ENCODE data around the gene WDR82. TPM values are rescaled to one million over a fixed set of nuclear protein-coding genes. Genes with fewer than 3 reads are reported as not detected.

Gene WDR82
- total and polyA plus RNA-seq, 2 of the 8 experiments (the other 6 are each of a cell fraction or from before 2014, with no cell fraction given) = 33.5 to 82.7 TPM

- H3K23ac ChIP-seq (ENCODE audit: insufficient read length) = no peak overlapping the region
- peaks cover 15 to 42% (median 28%) of the 10 kb centered on the region in 4 experiments for H3K4me1 ChIP-seq (replicated peaks in 1 of 4; ENCODE audit: control insufficient read depth in 3 of 4, insufficient read depth in 4 of 4, low read length in 3 of 4)
- peak overlapping the region; percentile 88 for H4K8ac ChIP-seq (ENCODE audit: extremely low read depth, insufficient read depth, low read length)
- no peak overlapping the region; the same call in 1 of the 2 replicates for H2BK20ac ChIP-seq (ENCODE audit: low read length)
- peak overlapping the region; percentile 88; the same call in 1 of the 2 replicates for H2BK15ac ChIP-seq (ENCODE audit: low read length)
- H3K4me3 ChIP-seq (ENCODE audit: extremely low read depth in 1 of 4, insufficient read depth in 2 of 4, low read depth in 3 of 4, low read length in 4 of 4) = peak overlapping the region; percentile 72 to 95 (median 91); a peak in 3 of 8 replicates
- H2BK5ac ChIP-seq (ENCODE audit: low read depth, low read length) = peak overlapping the region; percentile 96; the same call in 1 of the 2 replicates
- no peak overlapping the region for H2BK120ac ChIP-seq (replicated peaks; ENCODE audit: low read depth, low read length)
- H3K56ac ChIP-seq (replicated peaks; ENCODE audit: insufficient read length, low read depth, low read length) = no peak overlapping the region
- H3K27ac ChIP-seq (ENCODE audit: low read depth, low read length) = peak overlapping the region; percentile 5; the same call in 1 of the 2 replicates
- 61% methylated on average over 7 of the region's 8 CpGs; no CpG with 5 or more reads in 1 of the 2 experiments for WGBS, 2 experiments (ENCODE audit: extremely low coverage in 1 of 2, insufficient coverage in 1 of 2, insufficient read length in 1 of 2, insufficient replicate concordance in 2 of 2, low coverage in 1 of 2, low lambda C conversion rate in 2 of 2, missing lambda C conversion rate in 1 of 2)
- H4K20me1 ChIP-seq (replicated peaks in 1 of 2; ENCODE audit: control insufficient read depth in 1 of 2, insufficient read depth in 2 of 2, low read length in 2 of 2) = peaks cover 4 to 7% of the 10 kb centered on the region in 2 experiments
- H3K9ac ChIP-seq (replicated peaks in 1 of 4; ENCODE audit: extremely low read depth in 1 of 4, low read depth in 3 of 4, low read length in 3 of 4) = no peak overlapping the region
- H2AFZ ChIP-seq (ENCODE audit: low read length) = no peak overlapping the region
- H4K91ac ChIP-seq (replicated peaks; ENCODE audit: insufficient read length, low read length) = peak overlapping the region; percentile 97
- peaks cover 9% of the 10 kb centered on the region for H3K23me2 ChIP-seq (ENCODE audit: low read depth, low read length)
- peak overlapping the region; percentile 28 for H4K5ac ChIP-seq (ENCODE audit: insufficient read length, low read depth, low read length)
- no peaks in the 10 kb centered on the region for H3K36me3 ChIP-seq (ENCODE audit: control insufficient read depth in 2 of 4, insufficient read depth in 4 of 4, low read length in 3 of 4)
- peak overlapping the region; percentile 80 for H3K18ac ChIP-seq (ENCODE audit: extremely low read depth, low read length)
- DNase-seq (ENCODE audit: low read depth in 1 of 2, low spot score in 2 of 2) = peak in 1 of 2 experiments; percentile 63
- H2BK12ac ChIP-seq (ENCODE audit: low read depth, low read length) = no peak overlapping the region
- H3K4ac ChIP-seq (replicated peaks; ENCODE audit: insufficient read length, low read depth, low read length) = no peak overlapping the region
- H3K79me1 ChIP-seq (ENCODE audit: low read depth, low read length) = peaks cover 15% of the 10 kb centered on the region
- TF ChIP-seq TAF1 (IDR thresholded peaks at IDR 0.05; ENCODE audit: low read depth, low read length) = 0 out of 2 replicates have a peak, but pooled peaks have one; percentile 30
- no peak for TF ChIP-seq MAX (IDR thresholded peaks at IDR 0.05)
- no peak for TF ChIP-seq CBX8 (IDR thresholded peaks at IDR 0.05; ENCODE audit: borderline replicate concordance, low read depth, low read length)
- H3K14ac ChIP-seq (ENCODE audit: insufficient read length) = no peak overlapping the region
- CTCF ChIA-PET (ENCODE audit: partially characterized antibody) = interaction anchor here (0.8 to 14.4 kb wide), 18 partner anchors 7 to 223 kb away, joined by 3 to 336 read pairs (median 6); partner anchors contain the start of genes PPM1M, TLR9 and WDR82
- peak overlapping the region; percentile 94; the same call in 1 of the 2 replicates for H2AK5ac ChIP-seq (ENCODE audit: low read depth, low read length)
- H3K4me2 ChIP-seq (ENCODE audit: insufficient read depth in 1 of 2, low read depth in 2 of 2, low read length in 2 of 2) = peak overlapping the region; percentile 78 to 98
- no peak for FAIRE-seq
- H3K27me3 ChIP-seq (replicated peaks in 1 of 4; ENCODE audit: control insufficient read depth in 3 of 4, extremely low read depth in 1 of 4, insufficient read depth in 3 of 4, low read length in 3 of 4) = no peaks in the 10 kb centered on the region
- H3K79me2 ChIP-seq (ENCODE audit: control insufficient read depth in 1 of 2, insufficient read depth in 2 of 2, low read length in 2 of 2) = peaks cover 0 to 15% of the 10 kb centered on the region in 2 experiments; a peak in 2 of 4 replicates
- no peaks in the 10 kb centered on the region for H3K9me3 ChIP-seq (ENCODE audit: insufficient read depth in 2 of 2, low read depth in 1 of 2, low read length in 1 of 2)
- POLR2A ChIA-PET (ENCODE audit: partially characterized antibody) = interaction anchor here (0.7 to 6.5 kb wide), 15 partner anchors 8 to 246 kb away, joined by 3 to 69 read pairs (median 4); partner anchors contain the start of genes GLYCTK, PPM1M, RPL29 and TLR9
Observed at GRCh38 chr3:52237657-52238172, 40.7 kb downstream of the WDR82 start.
